Ovary (tissue), 9 donors: ENCODE results near the gene PLXNA4. TPM values are rescaled to one million over a fixed set of nuclear protein-coding genes. Genes with fewer than 3 reads are reported as not detected.
"Not testable (repeated sequence)": the region's sequence is repeated elsewhere in the genome, so short reads cannot be mapped to it uniquely, and the experiment has no call there.

Experiments
- DNase-seq, 5 donors: peaks; one replicate each; pipeline ENCODE4 v3.0.0-alpha.2; 2019 to 2020
- H3K27ac ChIP-seq, 2 donors: fragments of 200-600 bp; one replicate each; pipeline versions ENCODE4 v1.5.1 to v1.8.0; 2019 to 2022
- H3K27me3 ChIP-seq: fragments of 200-600 bp; one replicate; pipeline ENCODE4 v1.8.0; 2022
- H3K36me3 ChIP-seq: fragments of 200-600 bp; sonication (generic); one replicate; pipeline ENCODE4 v1.5.1; 2019
- H3K4me1 ChIP-seq: one replicate; pipeline ENCODE4 v1.8.1; 2013; ENCODE audit warnings: mild to moderate bottlenecking, moderate library complexity; ENCODE audit not compliant: insufficient read depth
- H3K4me3 ChIP-seq: fragments of 200-600 bp; sonication (generic); one replicate; pipeline ENCODE4 v1.5.1; 2017
- H3K9me3 ChIP-seq, 2 donors: fragments of 200-600 bp in 1 of 2; sonication (generic) in 1 of 2; one replicate each; pipeline versions ENCODE4 v1.5.1 to v1.8.1; 2013 to 2019; ENCODE audit warnings: mild to moderate bottlenecking in 1 of 2, moderate library complexity in 1 of 2
- CTCF ChIP-seq, 3 donors: fragments of 450-650 bp in 2 of 3; fragments of 200-600 bp in 1 of 3; IDR thresholded peaks; one replicate each; pipeline versions ENCODE4 v1.5.1 to v1.8.0; 2016 to 2022; ENCODE audit warnings: antibody characterized with exemption in 3 of 3, mild to moderate bottlenecking in 1 of 3
- EP300 ChIP-seq: sonication (generic); formaldehyde crosslinking; IDR thresholded peaks from one replicate; pipeline ENCODE4 v1.6.1; 2017; ENCODE audit warnings: antibody characterized with exemption
- POLR2A ChIP-seq: fragments of 450-650 bp; IDR thresholded peaks from one replicate; pipeline ENCODE4 v1.6.1; 2017; ENCODE audit warnings: antibody characterized with exemption, mild to moderate bottlenecking, moderate library complexity
- WGBS, 3 donors: extraction: QIAGEN DNeasy Blood & Tissue Kit in 1 of 3; methylation state at CpG; one replicate each; pipeline versions ENCODE4 v1.1.5 to v1.1.7; 2013 to 2017; 5-methylcytosine and 5-hydroxymethylcytosine counted together
- intact Hi-C, 4 donors: fragments of 100-400 bp; cut with DNase I; formaldehyde crosslinking; loops; one replicate each; pipeline versions ENCODE4 v1.11.0 to v1.15.1; 2022 to 2023
- polyA plus RNA-seq, 2 donors: library from polyadenylated mRNA; stranded (reverse); fragments of 200-250 nt in 1 of 2; fragments of 350-450 nt in 1 of 2; fragmentation: Illumina TruSeq in 1 of 2; extraction: RNeasy Lipid Tissue Mini Kit (QIAGEN cat#74804) in 1 of 2; gene quantifications; one replicate each; pipeline ENCODE4 v1.2.3, GENCODE V29; 2013 to 2014
- total RNA-seq, 7 donors: library from RNA; depleted of rRNA in 2 of 7; stranded (reverse); fragments of >200 nt in 2 of 7; fragmentation: NEBNext Ultra II Directional in 3 of 7; extraction: Animal tissue kit (Norgen Biotek cat#: 25700) in 3 of 7; gene quantifications; one replicate each; pipeline versions ENCODE4 v1.1.0 to v1.2.4, GENCODE V29; 2016 to 2023
- donor health status: DM: no; HTN: no; CAD: no; lungs with moderate emphysema.
- donor health status: DM: no; HTN: no; CAD: no.
- donor health status: Bipolar disorder and iron deficiency.
- donor health status: DM: yes; HTN: yes; CAD: no.
- donor health status: DM: no; HTN: no; CAD: no.
- donor health status: DM: yes; HTN: yes; CAD: no.

Gene PLXNA4
- total and polyA plus RNA-seq, 9 donors: 5.1 to 39.9 (median 11.4) TPM

- TF ChIP-seq CTCF (IDR thresholded peaks at IDR 0.05) (no peak), POLR2A (no peak), EP300 (no peak)
- no peak for DNase-seq
- WGBS, 3 donors: 79 to 81% (median 79%) methylated on average over 4 of the region's 4 CpGs
- intact Hi-C loops: no loop called here
- no peaks in the 10 kb centered on the region for H3K9me3 ChIP-seq
- H3K27me3 ChIP-seq: no peaks in the 10 kb centered on the region
- H3K27ac ChIP-seq: no peak overlapping the region
- no peaks in the 10 kb centered on the region for H3K36me3 ChIP-seq
- no peak overlapping the region for H3K4me3 ChIP-seq
- H3K4me1 ChIP-seq: no peaks in the 10 kb centered on the region
These were observed 27.9 kb upstream of the PLXNA4 start for GRCh38 chr7:132604121-132604520.

- no peaks in the 10 kb centered on the region for H3K4me1 ChIP-seq
- no peaks in the 10 kb centered on the region for H3K9me3 ChIP-seq
- TF ChIP-seq CTCF (IDR thresholded peaks at IDR 0.05) (no peak), EP300 (no peak), POLR2A (no peak)
- intact Hi-C loops: no loop called here
- no peak overlapping the region for H3K4me3 ChIP-seq
- no peaks in the 10 kb centered on the region for H3K27me3 ChIP-seq
- 34 to 40% (median 38%) methylated on average over 6 of the region's 6 CpGs for WGBS, 3 donors
- DNase-seq: no peak
- H3K27ac ChIP-seq: no peak overlapping the region
- H3K36me3 ChIP-seq: no peaks in the 10 kb centered on the region
These were observed 27.1 kb upstream of the PLXNA4 start for GRCh38 chr7:132603220-132603833.

GRCh38 chr7:132601783-132602182, 25.5 kb upstream of the PLXNA4 start:
- TF ChIP-seq EP300: no peak
- Histone ChIP-seq H3K4me1 (no peaks in the 10 kb centered on the region), H3K36me3 (no peaks in the 10 kb centered on the region), H3K27ac (no peak overlapping the region), H3K9me3 (no peaks in the 10 kb centered on the region), H3K27me3 (no peaks in the 10 kb centered on the region), H3K4me3 (no peak overlapping the region)
- intact Hi-C loops: no loop called here
- DNase-seq: no peak
- WGBS, 3 donors: 38 to 48% (median 40%) methylated on average over 1 of the region's 1 CpG

- intact Hi-C loops: no loop called here
- 70 to 75% (median 74%) methylated on average over 1 of the region's 1 CpG for WGBS, 3 donors
- H3K4me3 ChIP-seq: no peak overlapping the region
- H3K4me1 ChIP-seq: no peaks in the 10 kb centered on the region
- H3K27me3 ChIP-seq: no peaks in the 10 kb centered on the region
- DNase-seq: no peak
- H3K36me3 ChIP-seq: no peaks in the 10 kb centered on the region
- no peak overlapping the region for H3K27ac ChIP-seq
- no peaks in the 10 kb centered on the region for H3K9me3 ChIP-seq
- TF ChIP-seq POLR2A: no peak
- TF ChIP-seq CTCF (IDR thresholded peaks at IDR 0.05): no peak
- TF ChIP-seq EP300: no peak
These were observed 20.3 kb upstream of the PLXNA4 start for GRCh38 chr7:132596588-132596987.

- H3K27ac ChIP-seq, H3K27me3 ChIP-seq, H3K9me3 ChIP-seq, H3K4me1 ChIP-seq, DNase-seq, H3K36me3 ChIP-seq, H3K4me3 ChIP-seq, intact Hi-C loops: not testable (repeated sequence)
- 83 to 90% (median 88%) methylated on average over 2 of the region's 2 CpGs for WGBS, 3 donors
These were observed 18.5 kb upstream of the PLXNA4 start for GRCh38 chr7:132594741-132595140.
